Rectal smooth muscle tissue (tissue), 1 donor: ENCODE measurements around the gene SEMA4C.

Experiments
- H3K27ac ChIP-seq: one replicate; pipeline ENCODE4 v1.7.0; 2013; ENCODE audit warnings: low read depth, low read length, inconsistent platforms
- H3K27me3 ChIP-seq: one replicate; pipeline ENCODE4 v1.7.0; 2013; ENCODE audit warnings: low read length; ENCODE audit not compliant: control insufficient read depth, insufficient read depth
- H3K36me3 ChIP-seq: one replicate; pipeline ENCODE4 v1.7.0; 2013; ENCODE audit warnings: low read length; ENCODE audit not compliant: control insufficient read depth, insufficient read depth
- H3K4me1 ChIP-seq: one replicate; pipeline ENCODE4 v1.7.0; 2013; ENCODE audit warnings: low read length; ENCODE audit not compliant: control insufficient read depth, insufficient read depth
- H3K4me3 ChIP-seq: one replicate; pipeline ENCODE4 v1.7.0; 2013; ENCODE audit warnings: low read length
- H3K9ac ChIP-seq: one replicate; pipeline ENCODE4 v1.7.0; 2013; ENCODE audit warnings: low read length

SEMA4C gene

GRCh38 chr2:96813656-96814055 lies 56.2 kb downstream of the SEMA4C start:
- no peaks in the 10 kb centered on the region for H3K27me3 ChIP-seq
- no peak overlapping the region for H3K9ac ChIP-seq
- H3K36me3 ChIP-seq = peaks cover 9% of the 10 kb centered on the region
- H3K27ac ChIP-seq = no peak overlapping the region
- H3K4me3 ChIP-seq = no peak overlapping the region
- H3K4me1 ChIP-seq = peaks cover 14% of the 10 kb centered on the region

GRCh38 chr2:96811917-96812316 lies 58.0 kb downstream of the SEMA4C start:
- no peak overlapping the region for H3K27ac ChIP-seq
- no peaks in the 10 kb centered on the region for H3K4me1 ChIP-seq
- no peaks in the 10 kb centered on the region for H3K27me3 ChIP-seq
- H3K9ac ChIP-seq = no peak overlapping the region
- H3K4me3 ChIP-seq = no peak overlapping the region
- H3K36me3 ChIP-seq = peaks cover 12% of the 10 kb centered on the region

GRCh38 chr2:96810783-96811192 lies 59.1 kb downstream of the SEMA4C start:
- Histone ChIP-seq H3K4me3 (no peak overlapping the region), H3K9ac (no peak overlapping the region), H3K27ac (no peak overlapping the region), H3K36me3 (peaks cover 12% of the 10 kb centered on the region), H3K4me1 (no peaks in the 10 kb centered on the region), H3K27me3 (no peaks in the 10 kb centered on the region)

GRCh38 chr2:96809951-96810782 lies 59.7 kb downstream of the SEMA4C start:
- Histone ChIP-seq H3K36me3 (peaks cover 12% of the 10 kb centered on the region), H3K27me3 (no peaks in the 10 kb centered on the region), H3K9ac (no peak overlapping the region), H3K27ac (no peak overlapping the region), H3K4me1 (no peaks in the 10 kb centered on the region), H3K4me3 (no peak overlapping the region)
